ENCODE results near the gene ACAP3.

- no peak for TF ChIP-seq CTCF (conservative IDR thresholded peaks at IDR 0.05; ENCODE audit: low read length)
- no peak for TF ChIP-seq EZH2phosphoT487 (IDR thresholded peaks at IDR 0.05; ENCODE audit: borderline replicate concordance)
Observed at GRCh38 chr1:1293263-1294249, 14.2 kb downstream of the ACAP3 start.

Measured in Loucy (cell line).